ENCODE data around the gene ADAMTSL1.

DNA sequence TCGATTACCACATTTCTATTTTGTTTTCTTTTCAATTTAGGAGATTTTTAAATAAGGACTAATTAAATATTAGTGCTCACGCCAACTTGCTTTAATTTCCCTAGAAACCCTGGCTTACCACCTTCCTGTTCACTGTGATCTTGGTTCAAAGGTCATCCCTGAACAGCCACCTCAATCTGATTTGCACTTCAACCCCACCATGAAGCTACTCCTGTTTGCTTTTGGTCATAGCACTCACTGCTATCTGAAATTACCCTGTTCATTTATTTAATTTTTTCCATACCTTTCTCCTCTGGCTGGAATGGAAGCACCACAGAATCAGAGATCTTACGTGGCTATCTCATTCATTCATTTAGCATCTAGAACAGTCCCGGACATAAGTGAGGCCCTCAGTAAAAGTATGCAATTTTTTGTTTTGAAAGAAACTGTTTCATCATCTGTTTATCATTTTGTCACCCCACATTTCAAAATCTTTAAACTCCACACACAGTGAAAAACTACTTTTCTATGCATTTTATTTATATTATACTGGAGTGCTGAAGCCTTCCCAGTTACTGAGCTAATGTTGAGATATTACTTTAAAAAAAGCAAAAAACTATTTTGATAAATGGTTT, 17.2 kb upstream of the ADAMTSL1 start:
- TF ChIP-seq EZH2 (IDR thresholded peaks at IDR 0.05; ENCODE audit: borderline replicate concordance, low read depth, low read length) (no peak), KLF13 (tag; IDR thresholded peaks at IDR 0.05; ENCODE audit: borderline replicate concordance, low read depth) (no peak)

Measured in K562 (cell line).